B cell (primary cell): Measurements from ENCODE around the gene EXOC6B. TPM values are rescaled to one million over a fixed set of nuclear protein-coding genes. Genes with fewer than 3 reads are reported as not detected.

Experiments used
- ATAC-seq: fragments of 200-7000 bp; cut with Tn5 transposase; one replicate; pipeline ENCODE4 v1.10.0; 2021; ENCODE audit warnings: low read depth, mild to moderate bottlenecking, moderate number of reproducible peaks, moderate library complexity
- CTCF ChIA-PET: fragments of 350-600 bp; sonication (Branson Sonifier 250); formaldehyde crosslinking; loops from one replicate; lab custom pipeline; 2021; ENCODE audit warnings: antibody characterized with exemption, inconsistent platforms; lab: Charles Lee
- POLR2A ChIA-PET: fragments of 350-600 bp; sonication (Branson Sonifier 250); formaldehyde crosslinking; loops from one replicate; lab custom pipeline; 2021; ENCODE audit warnings: antibody characterized with exemption; lab: Charles Lee
- DNase-seq: peaks from one replicate; pipeline ENCODE4 v3.0.0; 2013
- H2AFZ ChIP-seq: 2 replicates; pipeline ENCODE4 v1.6.1; 2012; ENCODE audit warnings: mild to moderate bottlenecking, low read depth, low read length; ENCODE audit not compliant: insufficient read depth, poor library complexity, severe bottlenecking
- H3K27ac ChIP-seq, 2 donors: 1 replicate in 1 of 2; 2 replicates in 1 of 2; pipeline ENCODE4 v1.5.1; 2012 to 2013; ENCODE audit warnings: low read length in 2 of 2, mild to moderate bottlenecking in 2 of 2, moderate library complexity in 1 of 2
- H3K27me3 ChIP-seq, 4 experiments: fragments of 200-600 bp in 1 of 4; sonication (generic) in 1 of 4; replicated peaks in 1 of 4; 1 replicate in 2 of 4; 2 replicates in 2 of 4; pipeline versions ENCODE4 v1.6.1 to v1.7.0; 2013 to 2016; ENCODE audit warnings: low read length in 3 of 4, mild to moderate bottlenecking in 2 of 4, mixed read lengths in 1 of 4, moderate library complexity in 1 of 4; ENCODE audit not compliant: insufficient read depth in 4 of 4, control insufficient read depth in 3 of 4; ENCODE audit errors: control extremely low read depth in 1 of 4
- H3K36me3 ChIP-seq, 2 experiments: replicated peaks in 1 of 2; 1 replicate in 1 of 2; 2 replicates in 1 of 2; pipeline versions ENCODE4 v1.6.1 to v1.7.1; 2013; ENCODE audit warnings: low read length in 1 of 2; ENCODE audit not compliant: insufficient read depth in 2 of 2, control insufficient read depth in 1 of 2; ENCODE audit errors: control extremely low read depth in 1 of 2, extremely low read depth in 1 of 2
- H3K4me1 ChIP-seq, 2 donors: fragments of 200-600 bp in 1 of 2; sonication (generic) in 1 of 2; 1 replicate in 1 of 2; 2 replicates in 1 of 2; pipeline versions ENCODE4 v1.5.1 to v1.6.1; 2013 to 2017; ENCODE audit warnings: low read length in 2 of 2; ENCODE audit not compliant: control insufficient read depth in 2 of 2, insufficient read depth in 2 of 2
- H3K4me2 ChIP-seq: replicated peaks from 2 replicates; pipeline ENCODE3; 2012; ENCODE audit warnings: mild to moderate bottlenecking, low read depth, low read length; ENCODE audit not compliant: poor library complexity, severe bottlenecking
- H3K4me3 ChIP-seq, 5 experiments: fragments of 200-600 bp in 1 of 5; sonication (generic) in 1 of 5; 1 replicate in 3 of 5; 2 replicates in 2 of 5; pipeline versions ENCODE4 v1.5.1 to v1.7.0; 2011 to 2016; ENCODE audit warnings: low read length in 4 of 5, mild to moderate bottlenecking in 4 of 5, low read depth in 2 of 5, control low read depth in 1 of 5, moderate library complexity in 1 of 5; ENCODE audit not compliant: insufficient read depth in 1 of 5; ENCODE audit errors: control extremely low read depth in 1 of 5, extremely low read depth in 1 of 5
- H3K79me2 ChIP-seq: fragments of 200-600 bp; sonication (generic); one replicate; pipeline ENCODE4 v1.6.0; 2016; ENCODE audit warnings: low read length; ENCODE audit not compliant: control insufficient read depth, insufficient read depth
- H3K9ac ChIP-seq: fragments of 200-600 bp; sonication (generic); 2 replicates; pipeline ENCODE4 v1.6.1; 2017; ENCODE audit warnings: mild to moderate bottlenecking, low read length, moderate library complexity
- H3K9me3 ChIP-seq, 3 donors: one replicate each; pipeline versions ENCODE4 v1.6.1 to v1.7.1; 2013; ENCODE audit warnings: low read length in 2 of 3; ENCODE audit not compliant: control insufficient read depth in 2 of 3, insufficient read depth in 1 of 3; ENCODE audit errors: control extremely low read depth in 1 of 3
- H4K20me1 ChIP-seq: 2 replicates; pipeline ENCODE4 v1.6.0; 2012; ENCODE audit warnings: mild to moderate bottlenecking, low read length; ENCODE audit not compliant: insufficient read depth, control insufficient read depth, poor library complexity, severe bottlenecking
- H3K27ac Mint-ChIP-seq: one replicate; pipeline ENCODE4 v1.8.0; 2021; ENCODE audit warnings: mixed read lengths
- H3K27me3 Mint-ChIP-seq: one replicate; pipeline ENCODE4 v1.8.0; 2021; ENCODE audit warnings: mixed read lengths
- H3K4me1 Mint-ChIP-seq: one replicate; pipeline ENCODE4 v1.8.0; 2021; ENCODE audit warnings: mixed read lengths
- H3K4me3 Mint-ChIP-seq: one replicate; pipeline ENCODE4 v1.8.0; 2021; ENCODE audit warnings: mixed read lengths
- H3K9me3 Mint-ChIP-seq: one replicate; pipeline ENCODE4 v1.8.0; 2022; ENCODE audit warnings: mixed read lengths; ENCODE audit not compliant: insufficient read depth
- EZH2 ChIP-seq: IDR thresholded peaks from 2 replicates; pipeline ENCODE4 v1.6.1; 2012; ENCODE audit warnings: borderline replicate concordance, low read depth, mild to moderate bottlenecking, moderate library complexity, low read length; ENCODE audit not compliant: insufficient read depth, poor library complexity, severe bottlenecking
- WGBS: methylation state at CpG from one replicate; pipeline ENCODE4 v1.1.5; 2013; ENCODE audit warnings: missing lambda C conversion rate; ENCODE audit not compliant: insufficient coverage; 5-methylcytosine and 5-hydroxymethylcytosine counted together
- intact Hi-C: fragments of 100-400 bp; cut with micrococcal nuclease; formaldehyde crosslinking; loops from one replicate; pipeline ENCODE4 v1.10.0; 2022
- polyA plus RNA-seq: library from polyadenylated mRNA; depleted of rRNA; stranded (reverse); fragments of >200 nt; gene quantifications from 2 replicates; pipeline ENCODE4 v1.2.3, GENCODE V29; 2012
- total RNA-seq, 2 donors: library from RNA; stranded (reverse); fragments of 120-200 nt in 1 of 2; gene quantifications; 1 replicate in 1 of 2; 2 replicates in 1 of 2; pipeline versions ENCODE4 v1.2.3 to v1.2.4, GENCODE V29; 2013 to 2022
- TF ChIP-seq, protein P1 (sequence below): fragments of 200-600 bp; IDR thresholded peaks from one replicate; pipeline ENCODE4 v1.8.0; 2022; ENCODE audit warnings: antibody characterized with exemption, mild to moderate bottlenecking

Gene EXOC6B
- total and polyA plus RNA-seq, 2 donors (not counting 1 experiment from before 2014, with no cell fraction given), result 4.8 to 22.6 TPM

DNA sequence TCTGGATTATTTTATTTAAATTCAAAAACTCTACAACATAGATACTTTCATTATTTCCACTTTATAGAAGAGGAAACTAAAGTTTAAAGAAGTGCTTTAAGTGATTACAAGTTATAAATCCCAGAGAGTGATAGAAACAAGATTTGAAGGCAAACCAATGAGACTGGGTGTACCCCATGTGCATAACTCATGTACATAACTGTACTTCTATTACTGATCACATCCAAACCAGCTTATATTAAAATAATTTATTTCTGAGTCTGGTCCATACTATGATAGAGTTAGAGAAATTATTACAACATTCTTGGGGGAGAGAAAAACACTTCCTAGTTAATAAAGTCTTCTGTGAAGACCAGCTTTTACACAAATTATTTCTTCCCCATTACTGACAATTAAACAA is 221.4 kb downstream of the EXOC6B start:
- ChIA-PET CTCF (interaction anchor here (0.8 kb wide), 1 partner anchor 60 kb away, joined by 5 read pairs; no protein-coding TSS in a partner anchor), POLR2A (no interaction called here)
- ATAC-seq, result no peak
- H3K27me3 Mint-ChIP-seq, result no peaks in the 10 kb centered on the region
- no peak overlapping the region for H3K27ac ChIP-seq
- H4K20me1 ChIP-seq, result no peaks in the 10 kb centered on the region
- H3K4me1 Mint-ChIP-seq, result no peaks in the 10 kb centered on the region
- TF ChIP-seq EZH2, result no peak
- TF ChIP-seq, protein P1, sequence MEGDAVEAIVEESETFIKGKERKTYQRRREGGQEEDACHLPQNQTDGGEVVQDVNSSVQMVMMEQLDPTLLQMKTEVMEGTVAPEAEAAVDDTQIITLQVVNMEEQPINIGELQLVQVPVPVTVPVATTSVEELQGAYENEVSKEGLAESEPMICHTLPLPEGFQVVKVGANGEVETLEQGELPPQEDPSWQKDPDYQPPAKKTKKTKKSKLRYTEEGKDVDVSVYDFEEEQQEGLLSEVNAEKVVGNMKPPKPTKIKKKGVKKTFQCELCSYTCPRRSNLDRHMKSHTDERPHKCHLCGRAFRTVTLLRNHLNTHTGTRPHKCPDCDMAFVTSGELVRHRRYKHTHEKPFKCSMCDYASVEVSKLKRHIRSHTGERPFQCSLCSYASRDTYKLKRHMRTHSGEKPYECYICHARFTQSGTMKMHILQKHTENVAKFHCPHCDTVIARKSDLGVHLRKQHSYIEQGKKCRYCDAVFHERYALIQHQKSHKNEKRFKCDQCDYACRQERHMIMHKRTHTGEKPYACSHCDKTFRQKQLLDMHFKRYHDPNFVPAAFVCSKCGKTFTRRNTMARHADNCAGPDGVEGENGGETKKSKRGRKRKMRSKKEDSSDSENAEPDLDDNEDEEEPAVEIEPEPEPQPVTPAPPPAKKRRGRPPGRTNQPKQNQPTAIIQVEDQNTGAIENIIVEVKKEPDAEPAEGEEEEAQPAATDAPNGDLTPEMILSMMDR, result no peak
- H3K9me3 Mint-ChIP-seq, result no peaks in the 10 kb centered on the region
- no peaks in the 10 kb centered on the region for H3K79me2 ChIP-seq
- no peak overlapping the region for H2AFZ ChIP-seq
- no peak for DNase-seq
- H3K4me3 ChIP-seq, result no peak overlapping the region
- H3K4me3 Mint-ChIP-seq, result no peak overlapping the region
- H3K27me3 ChIP-seq, result no peaks in the 10 kb centered on the region
- no peak overlapping the region for H3K9ac ChIP-seq
- no peaks in the 10 kb centered on the region for H3K4me1 ChIP-seq
- H3K36me3 ChIP-seq, result no peaks in the 10 kb centered on the region
- no peak overlapping the region for H3K4me2 ChIP-seq
- intact Hi-C loops, result no loop called here
- peaks cover 0 to 3% (median 0%) of the 10 kb centered on the region in 3 donors for H3K9me3 ChIP-seq
- no peak overlapping the region for H3K27ac Mint-ChIP-seq

DNA sequence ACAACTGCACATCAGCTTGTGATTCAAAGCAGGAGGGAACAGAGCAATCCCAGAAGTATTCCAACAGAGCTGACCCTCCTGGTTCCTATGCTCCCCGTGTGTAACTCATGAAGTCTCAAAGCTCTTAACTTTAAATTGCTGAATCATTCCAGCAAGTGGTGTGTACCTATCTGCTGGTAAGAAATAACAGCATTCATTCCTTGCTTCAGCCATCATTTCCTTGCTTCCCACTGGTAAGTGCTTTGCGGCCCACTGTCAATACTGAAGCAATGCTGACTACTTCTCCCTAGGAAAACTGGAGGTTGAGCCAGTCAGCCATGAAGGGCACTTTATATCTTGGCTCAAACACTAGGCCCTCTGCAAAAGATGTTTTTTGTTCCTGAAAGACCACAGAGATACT is 222.4 kb downstream of the EXOC6B start:
- no peak for DNase-seq
- 67% methylated on average over 2 of the region's 2 CpGs for WGBS

More for the DNA sequence above, 222.4 kb downstream of the EXOC6B start:
- Histone ChIP-seq H3K4me2 (no peak overlapping the region), H2AFZ (no peak overlapping the region), H3K79me2 (no peaks in the 10 kb centered on the region), H3K4me3 (no peak overlapping the region), H3K27ac (no peak overlapping the region), H3K9ac (no peak overlapping the region), H3K4me1 (no peaks in the 10 kb centered on the region), H3K36me3 (no peaks in the 10 kb centered on the region), H3K27me3 (no peaks in the 10 kb centered on the region), H4K20me1 (no peaks in the 10 kb centered on the region), H3K9me3 (peaks cover 0 to 3% (median 0%) of the 10 kb centered on the region in 3 donors)
- Mint-ChIP-seq H3K4me3 (no peak overlapping the region), H3K9me3 (no peaks in the 10 kb centered on the region), H3K27ac (no peak overlapping the region), H3K27me3 (no peaks in the 10 kb centered on the region), H3K4me1 (no peaks in the 10 kb centered on the region)
- TF ChIP-seq EZH2, result no peak
- TF ChIP-seq, protein P1, result no peak
- no peak for ATAC-seq
- ChIA-PET POLR2A (no interaction called here), CTCF (no interaction called here)
- intact Hi-C loops, result no loop called here
